NCI-H2227 (cell line): Measurements from ENCODE around the gene CDKAL1.

ENCODE experiments used
- DNase-seq: peaks from one replicate; lab custom pipeline; 2025; ENCODE audit not compliant: unreplicated experiment; lab: John Stamatoyannopoulos, UW

The CDKAL1 gene

DNA sequence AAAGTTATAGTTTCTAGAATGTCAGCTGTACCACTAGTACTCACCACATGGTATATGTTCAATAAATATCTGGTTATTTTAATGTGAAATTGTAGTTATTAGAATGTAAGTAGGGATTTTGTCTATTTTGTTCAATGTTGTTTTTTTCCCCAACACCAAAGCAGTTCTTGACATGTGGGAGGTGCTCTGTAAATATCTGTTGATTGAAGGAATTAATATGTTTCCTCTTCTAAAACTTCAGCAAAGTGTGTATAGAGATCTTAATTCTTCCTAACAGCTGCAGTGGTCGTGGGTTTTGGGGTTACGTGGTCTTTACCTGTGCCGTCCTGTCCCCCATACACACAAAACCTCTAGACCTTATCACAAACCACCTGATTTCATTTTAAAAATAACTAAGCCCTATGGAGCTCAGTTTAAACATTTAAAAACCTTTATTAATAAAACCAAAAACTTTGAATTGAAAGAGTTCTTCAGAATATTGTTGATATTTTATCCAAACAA, 587.4 kb downstream of the CDKAL1 start:
- no peak for DNase-seq

DNA sequence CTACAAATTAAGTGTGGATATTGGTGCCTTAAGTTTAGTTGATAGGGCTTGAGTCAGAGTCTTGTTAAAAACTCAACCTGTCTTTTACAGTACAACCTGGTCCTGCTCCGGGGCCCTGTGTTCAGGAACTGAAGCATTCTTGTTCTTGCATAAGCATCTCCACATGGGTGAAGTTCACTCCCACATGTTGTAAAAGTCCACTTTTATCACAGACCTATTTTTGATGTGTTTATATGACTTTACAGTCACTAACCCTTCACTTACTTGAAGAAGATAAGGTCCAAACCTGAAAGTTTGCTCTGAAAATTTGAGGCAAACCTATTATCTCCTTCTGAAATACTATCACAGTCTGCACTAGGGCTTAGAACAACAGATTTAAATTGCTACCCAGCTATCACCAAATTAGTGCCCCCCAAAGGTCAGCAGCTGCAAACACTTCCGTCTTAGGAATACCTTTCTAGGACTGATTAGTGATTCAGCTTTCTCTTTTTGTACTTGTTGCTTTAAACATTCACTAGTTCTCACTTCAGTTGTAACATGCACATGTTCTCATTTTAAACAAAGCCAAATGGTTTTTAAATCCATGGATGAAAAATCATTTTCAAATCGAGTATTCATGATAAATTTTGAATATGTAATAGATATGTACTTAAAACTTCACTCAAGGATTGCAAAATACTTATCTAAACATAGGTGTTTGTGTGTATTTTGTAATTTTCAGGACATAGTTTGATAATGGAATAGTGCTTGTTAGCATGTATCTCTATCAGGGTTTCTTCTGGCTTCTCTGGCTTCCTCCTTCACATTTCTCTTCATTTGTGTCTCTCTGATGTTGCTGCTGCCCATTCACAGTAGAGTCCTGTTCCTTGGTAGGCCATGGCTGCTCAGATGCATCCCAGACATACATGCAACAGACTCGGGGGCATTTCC, 589.5 kb downstream of the CDKAL1 start:
- DNase-seq: no peak

DNA sequence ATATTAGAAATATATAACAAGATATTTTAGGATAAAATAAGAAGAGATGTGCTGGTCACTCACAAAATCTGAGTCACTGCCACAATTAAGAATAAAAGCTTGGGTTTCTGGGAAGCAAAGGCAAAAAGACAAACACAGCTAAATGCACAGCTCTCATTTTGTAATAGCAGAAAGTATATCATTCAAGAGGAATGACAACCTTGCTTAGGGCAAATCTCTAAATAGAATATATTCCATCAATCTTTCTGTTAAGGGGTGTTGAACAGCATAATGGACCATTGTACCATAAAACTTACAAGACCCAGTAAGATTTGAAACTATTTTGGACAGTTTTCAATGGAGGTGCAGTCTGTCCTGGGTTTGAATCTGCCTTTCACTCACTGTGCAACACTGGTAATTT, 594.3 kb downstream of the CDKAL1 start:
- no peak for DNase-seq

DNA sequence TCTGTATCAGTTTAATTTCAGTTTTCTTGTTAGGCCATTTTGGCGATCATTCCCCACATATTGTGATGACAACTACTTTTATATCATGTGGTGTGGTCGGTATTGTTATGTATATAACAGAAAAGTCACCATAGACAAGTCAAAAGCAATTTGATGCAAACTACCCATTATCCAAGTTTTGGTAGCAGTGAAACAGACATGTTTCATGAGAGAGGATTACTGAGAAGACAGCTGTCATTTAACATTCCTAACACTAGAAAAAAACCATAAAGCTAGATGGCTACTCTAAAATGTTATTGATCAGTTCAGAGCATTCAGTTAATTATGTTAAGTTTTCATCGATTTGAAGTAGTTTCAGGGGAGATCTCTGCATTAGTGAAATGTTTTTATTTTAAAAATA, 597.1 kb downstream of the CDKAL1 start:
- no peak for DNase-seq

DNA sequence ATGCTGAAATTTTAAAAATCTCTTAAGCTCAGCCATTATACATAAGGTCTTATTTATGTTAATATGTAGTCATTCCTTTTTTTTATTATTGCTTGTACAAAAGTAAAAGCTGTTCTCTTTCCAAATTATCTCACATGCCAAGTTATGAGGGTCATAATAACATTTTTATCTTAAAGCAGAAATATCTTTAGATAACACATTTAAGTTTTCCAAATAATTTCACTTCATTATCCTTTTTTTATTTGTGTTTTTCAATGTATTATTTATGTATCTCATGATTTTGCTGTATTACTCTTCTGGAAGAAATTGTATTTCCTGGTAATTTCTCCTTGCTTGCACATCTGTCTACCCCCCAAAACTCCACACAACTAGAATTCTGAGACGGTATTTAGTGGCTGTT, 598.2 kb downstream of the CDKAL1 start:
- DNase-seq: no peak

DNA sequence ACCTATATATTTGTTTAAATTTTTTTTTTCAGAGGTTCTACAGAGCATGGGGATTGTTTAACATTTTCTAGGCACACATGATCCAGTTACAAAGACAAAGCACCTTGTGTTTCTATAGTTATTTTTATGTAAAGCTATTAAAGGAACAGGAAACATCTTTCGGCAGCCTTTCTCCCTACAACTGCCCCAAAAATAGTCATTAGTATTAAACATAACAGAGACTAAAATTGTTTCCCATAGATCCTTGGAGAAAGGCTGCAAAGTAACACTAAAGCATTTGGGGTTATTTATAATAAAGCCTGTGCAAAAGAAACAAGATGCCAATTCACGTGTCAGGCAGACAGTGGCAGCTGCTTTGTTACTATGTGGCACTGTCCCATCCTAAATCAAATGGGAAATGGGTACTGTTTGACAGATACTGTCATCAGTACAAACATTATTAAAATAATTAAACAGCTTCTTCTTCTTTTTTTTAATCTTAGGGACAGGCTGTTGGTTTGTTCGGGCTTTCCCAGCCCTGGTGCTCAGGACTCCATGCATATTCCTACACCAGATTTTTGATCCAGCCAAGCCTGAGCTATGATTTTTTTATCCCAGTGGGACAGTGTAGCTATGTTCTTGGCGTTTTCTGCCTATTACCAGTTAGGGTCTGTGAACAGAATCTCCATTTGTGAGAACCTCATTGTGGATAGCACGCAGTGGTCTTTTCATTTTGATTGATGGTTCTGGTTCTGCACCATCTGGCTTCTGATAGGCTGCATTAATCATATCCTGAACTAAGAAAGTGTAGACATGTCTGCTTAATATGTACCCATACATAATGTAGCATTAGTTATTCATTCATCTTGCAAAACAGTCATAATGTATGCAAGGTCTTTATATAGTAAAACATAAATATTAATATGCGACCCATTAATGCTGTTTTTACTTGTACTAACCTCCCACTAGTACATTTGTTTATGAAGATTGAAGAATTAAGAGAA, 598.9 kb downstream of the CDKAL1 start:
- peak; percentile 51 for DNase-seq

DNA sequence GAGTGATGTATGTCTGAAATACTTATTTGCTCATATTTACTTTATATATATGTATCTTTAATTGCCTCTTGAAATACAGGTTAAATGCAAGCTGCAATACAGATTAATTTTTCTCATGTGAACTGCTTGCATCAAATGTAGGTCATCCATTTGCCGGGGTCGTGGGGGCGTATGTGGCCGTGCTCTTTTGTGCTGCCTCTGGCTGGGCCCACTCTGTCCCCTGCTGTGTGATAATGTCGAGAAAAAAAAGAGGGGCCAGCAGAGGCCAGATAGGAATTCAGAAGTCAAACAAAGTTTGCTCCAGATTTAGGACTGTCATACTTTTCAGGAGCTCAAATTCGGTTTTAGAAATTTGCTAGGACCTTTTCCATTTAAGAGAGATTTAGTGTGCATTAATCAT, 599.6 kb downstream of the CDKAL1 start:
- DNase-seq: peak; percentile 24

DNA sequence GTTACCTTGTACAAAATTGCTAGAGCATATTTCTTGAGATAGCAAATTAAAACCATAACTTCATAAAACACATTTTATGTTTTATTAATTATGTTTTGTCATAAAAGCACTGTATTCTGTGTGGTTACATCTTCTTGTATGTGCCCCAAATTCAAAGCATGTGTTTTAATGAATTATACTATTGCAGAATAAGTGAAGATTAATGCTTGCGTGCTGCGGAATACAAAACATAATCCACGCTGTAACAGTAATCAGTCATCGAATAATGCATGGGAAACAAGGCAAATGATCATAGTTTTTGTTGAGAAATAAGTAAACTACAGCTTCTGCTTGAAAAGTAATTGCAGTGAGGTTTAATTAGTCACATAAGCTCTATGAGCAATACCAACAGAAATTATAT, 600.1 kb downstream of the CDKAL1 start:
- DNase-seq: no peak

DNA sequence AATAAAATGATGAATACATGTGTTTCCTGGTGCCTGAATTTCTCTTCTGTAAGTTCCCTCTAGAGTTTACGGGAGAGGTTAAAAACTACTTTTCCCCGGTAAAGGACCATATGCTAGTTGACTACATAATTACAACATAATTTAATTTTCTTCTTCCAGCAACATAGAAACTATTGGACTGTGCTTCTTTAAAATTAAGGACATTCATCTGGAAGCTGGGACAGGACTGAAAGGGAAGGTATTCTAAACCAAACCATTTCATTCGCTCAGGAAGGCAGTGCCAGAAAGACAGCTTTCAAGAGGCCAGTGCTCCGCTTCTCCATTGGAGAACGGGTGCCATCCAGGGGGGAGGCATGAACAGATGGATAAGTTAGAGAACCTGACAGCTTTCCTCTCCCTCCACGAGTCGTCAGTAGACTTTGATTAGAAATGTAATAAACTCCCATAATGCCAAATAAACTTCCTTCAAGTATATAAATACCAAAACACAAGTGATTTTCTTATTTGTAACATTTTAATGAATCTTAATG, 601.3 kb downstream of the CDKAL1 start:
- no peak for DNase-seq

DNA sequence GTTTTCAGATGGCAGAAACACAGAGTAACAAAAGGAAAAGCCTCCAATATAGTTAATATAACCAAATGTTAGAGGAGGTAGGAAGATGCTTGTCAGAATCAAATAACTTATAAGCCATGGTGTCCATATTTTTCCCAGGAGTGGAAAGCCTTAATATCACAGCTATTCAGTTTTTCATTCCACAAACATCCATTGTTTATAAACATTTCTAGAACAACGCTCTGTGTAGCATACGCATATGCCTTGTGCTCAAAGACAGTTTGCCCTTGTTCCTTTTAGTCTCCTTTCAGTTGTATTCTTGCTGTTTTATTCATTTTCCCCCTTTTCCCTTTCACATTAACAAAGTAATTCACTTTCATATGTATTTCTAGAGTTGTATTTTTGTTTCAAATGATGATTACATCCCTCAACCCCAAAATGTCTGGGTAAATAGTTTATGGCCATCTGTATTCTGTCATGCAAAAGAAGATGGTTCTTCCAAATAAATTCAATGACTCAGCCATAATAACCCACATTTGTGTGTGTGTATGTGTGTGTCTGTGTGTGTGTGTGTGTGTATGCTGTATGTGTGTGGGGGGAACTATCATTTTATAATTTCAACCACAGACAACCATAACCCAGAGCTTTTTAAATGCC, 603.6 kb downstream of the CDKAL1 start:
- DNase-seq: no peak

DNA sequence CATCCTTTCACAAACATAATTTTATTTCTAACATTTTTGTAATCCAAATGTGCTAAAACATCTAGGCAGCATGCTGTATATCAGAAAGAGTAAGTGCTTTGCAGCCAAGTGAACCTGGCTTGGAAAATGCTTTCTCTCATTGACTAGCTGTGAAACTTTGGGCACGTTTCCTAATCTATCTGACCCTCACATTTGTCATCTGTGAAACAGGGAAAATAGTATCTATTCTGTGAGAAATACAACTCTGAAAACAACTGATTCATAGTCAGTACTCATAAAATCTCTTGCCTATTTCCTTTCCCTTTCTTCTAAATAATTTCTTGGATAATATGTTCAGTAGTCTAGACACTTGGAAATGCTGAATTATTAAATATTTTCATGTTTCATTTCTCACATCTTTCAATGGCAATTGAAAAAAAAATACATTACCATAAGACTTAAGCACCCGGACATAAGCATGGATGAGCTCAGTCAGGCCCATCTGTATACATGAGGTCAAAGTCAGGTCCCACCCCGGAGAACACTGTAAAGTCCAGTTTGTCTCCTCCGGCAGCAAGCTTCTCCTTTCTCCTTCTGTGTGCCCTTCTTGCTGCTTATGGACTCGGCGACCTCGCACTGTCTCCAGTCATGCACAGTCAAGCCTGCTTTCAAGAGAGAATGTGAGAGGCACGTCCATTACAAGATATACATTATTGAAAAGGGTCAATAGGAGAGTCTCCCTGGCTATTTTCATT, 604.2 kb downstream of the CDKAL1 start:
- DNase-seq: no peak

DNA sequence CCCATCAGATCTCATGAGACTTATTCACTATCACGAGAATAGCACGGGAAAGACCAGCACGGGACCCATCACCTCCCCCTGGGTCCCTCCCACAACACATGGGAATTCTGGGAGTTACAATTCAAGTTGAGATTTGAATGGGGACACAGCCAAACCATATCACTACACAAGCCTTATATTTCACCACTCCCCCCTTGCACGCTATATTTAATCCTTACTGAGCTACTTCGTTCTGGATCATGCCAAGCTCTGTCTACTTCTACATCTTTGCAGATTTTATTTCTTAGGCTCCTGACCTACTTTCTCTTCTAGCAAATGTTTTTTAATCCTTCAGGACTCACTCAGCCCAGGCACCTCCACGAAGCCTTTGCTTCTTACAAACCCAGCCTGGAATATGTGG, 606.7 kb downstream of the CDKAL1 start:
- DNase-seq: no peak

DNA sequence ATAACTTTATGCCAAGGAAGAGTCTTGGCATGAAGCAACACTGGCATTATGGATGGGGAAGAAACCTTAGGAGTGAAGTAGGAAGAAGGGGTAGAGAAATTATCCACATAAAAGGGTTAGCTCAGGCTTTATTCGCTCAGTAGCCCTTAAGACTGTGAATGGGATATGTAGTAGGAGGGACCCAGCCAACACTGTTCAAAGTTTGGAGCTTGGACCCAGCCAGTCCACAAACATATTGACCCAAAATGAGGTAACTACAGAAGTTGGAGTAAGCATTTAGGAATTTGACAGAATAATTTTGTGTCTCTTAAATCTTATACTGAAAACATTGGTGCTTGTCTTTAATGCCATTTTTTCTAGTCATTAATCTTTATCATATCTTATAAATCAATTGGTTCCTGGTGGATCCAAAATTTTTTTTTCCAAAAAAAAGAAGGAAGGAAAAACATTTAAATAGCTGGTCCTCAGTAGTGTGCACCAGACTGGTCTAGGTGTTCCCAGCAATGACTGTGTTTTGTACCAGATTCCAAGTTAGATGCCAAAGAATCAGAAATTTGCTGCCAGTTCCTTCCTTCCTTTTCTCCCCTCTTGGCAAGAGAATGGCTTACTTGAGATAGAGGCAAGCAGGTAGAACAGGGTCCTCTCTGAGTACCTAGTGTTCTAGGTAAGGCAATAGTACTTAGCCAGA, 607.5 kb downstream of the CDKAL1 start:
- no peak for DNase-seq

DNA sequence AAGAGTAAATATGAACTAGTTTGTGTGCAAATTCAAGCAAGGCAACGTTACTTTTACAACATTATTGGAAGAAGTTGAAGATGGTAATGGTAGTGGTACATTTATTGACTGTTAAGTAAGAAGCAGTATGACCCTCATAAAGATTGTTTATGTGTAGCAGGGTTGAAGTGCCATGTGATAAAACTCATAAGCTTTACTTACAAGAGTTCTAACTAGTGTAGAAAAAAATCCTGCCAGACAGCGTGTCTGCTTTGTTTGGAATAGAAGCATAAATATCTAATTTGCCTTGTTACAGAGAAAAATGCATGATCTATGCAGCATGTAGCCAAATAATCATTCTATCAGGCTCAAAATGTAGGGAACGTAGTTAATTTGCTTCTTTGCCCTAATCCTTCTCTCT, 608.5 kb downstream of the CDKAL1 start:
- DNase-seq: no peak

DNA sequence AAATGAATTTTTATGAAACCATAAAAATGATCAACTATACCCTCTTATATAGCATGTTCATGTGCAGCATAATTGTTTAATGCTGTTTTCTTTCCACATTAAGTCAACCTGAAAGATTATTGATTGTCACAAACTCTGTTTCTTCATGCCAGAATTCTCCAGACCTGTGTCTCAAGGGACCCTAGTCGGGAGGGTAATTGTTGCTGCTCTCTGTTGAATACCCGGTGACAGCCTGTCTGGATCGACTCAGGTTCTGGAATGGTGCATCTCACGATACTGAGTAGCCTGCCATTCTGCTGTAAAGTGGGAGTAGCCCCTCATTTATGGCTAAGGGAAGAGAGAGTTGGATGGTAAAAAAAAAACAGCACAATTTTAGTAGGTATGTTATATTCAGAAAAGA, 609.4 kb downstream of the CDKAL1 start:
- DNase-seq: no peak

DNA sequence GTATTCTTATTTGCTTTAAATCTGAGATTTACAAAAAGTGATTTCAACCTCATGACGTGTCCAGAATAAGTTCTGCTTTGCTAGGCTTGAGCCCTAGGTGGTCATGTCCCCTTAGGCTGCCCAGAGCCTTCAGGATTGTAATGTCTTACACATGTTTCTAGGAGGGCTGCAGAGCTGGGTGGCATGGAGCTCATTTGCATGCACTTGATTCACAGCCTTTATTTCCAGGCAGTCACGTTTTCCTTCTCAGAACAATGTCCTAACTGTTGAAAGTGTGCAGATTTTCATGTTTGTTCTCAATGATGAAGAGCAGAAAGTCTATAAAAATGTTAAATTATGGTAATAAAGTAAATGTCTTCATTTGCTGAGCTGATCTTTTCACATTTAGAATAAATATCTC, 610.7 kb downstream of the CDKAL1 start:
- DNase-seq: peak; percentile 51

DNA sequence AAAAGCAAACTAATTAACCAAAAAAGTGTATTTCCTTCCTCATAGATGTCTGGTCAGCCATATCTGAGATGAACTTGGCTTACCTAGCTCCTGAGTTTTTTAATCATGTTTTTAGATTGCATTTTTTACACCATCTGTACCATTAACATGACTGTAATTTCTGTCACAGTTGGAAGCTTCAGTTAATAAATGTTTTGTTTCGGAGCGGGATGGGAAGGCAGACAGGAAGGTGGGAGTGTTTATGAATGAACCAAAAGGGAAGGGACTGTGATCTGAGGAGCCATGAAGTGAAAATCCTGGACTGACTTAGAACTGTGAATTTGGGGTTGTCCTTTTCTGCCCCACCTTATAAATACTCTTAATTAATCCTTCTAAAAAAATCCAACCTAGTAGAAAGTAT, 613.7 kb downstream of the CDKAL1 start:
- DNase-seq: no peak

DNA sequence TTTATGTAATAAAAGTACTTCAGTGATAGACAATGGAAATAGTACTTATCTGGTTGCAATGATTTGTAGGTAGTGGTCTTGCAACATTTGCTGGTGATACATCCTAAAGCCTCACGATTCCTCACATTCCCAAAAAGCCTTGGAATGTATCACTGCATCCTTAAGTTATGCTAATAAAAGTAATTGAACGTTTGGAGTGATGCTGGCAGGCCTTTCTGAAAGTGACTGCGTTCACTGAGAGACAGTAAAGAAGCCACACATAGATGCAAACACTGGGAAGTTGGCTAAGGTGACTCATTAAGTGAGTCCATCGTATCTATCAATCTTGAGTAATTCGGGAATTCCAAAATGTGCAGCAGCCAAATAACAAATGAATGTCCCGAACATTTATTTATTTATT, 615.2 kb downstream of the CDKAL1 start:
- no peak for DNase-seq

DNA sequence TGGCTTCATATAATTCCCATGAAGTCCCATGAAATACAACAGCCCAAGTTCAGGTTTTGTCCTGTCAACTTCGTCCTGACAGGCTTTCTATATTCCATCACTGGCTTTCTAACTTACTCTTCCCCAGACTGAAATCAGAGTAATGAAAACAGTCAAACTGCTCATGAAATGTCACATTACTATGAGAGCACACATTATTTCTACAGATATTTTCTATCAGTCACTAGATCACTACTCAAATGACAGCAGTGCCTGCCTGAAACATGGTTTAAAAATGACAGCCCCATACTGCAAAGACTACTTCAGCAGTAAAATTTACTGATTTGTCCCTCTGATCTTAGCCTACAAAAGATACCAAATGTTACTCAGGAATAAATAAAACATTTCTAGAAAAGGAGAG, 616.4 kb downstream of the CDKAL1 start:
- no peak for DNase-seq

DNA sequence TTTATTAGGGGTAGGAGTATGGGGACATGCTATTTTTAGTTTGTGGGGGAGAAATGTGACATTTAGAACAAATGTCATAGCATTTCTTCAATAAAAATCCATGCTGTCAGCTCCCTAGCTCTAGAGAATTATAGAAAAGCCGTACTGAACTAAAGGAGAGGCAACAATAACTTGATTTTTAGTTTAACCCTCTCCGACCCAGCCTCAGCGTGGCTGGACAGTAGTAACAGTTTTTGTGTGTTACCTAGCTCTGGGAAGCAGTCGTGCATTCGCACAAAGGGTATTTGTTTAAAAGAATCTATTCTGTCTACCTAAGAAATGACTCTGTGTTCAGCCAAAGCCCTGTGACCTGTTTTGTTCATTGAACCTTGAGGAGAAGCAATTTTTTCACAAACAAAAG, 616.9 kb downstream of the CDKAL1 start:
- no peak for DNase-seq
